ENCODE measurements around the gene ELOVL5. TPM values are rescaled to one million over a fixed set of nuclear protein-coding genes. Genes with fewer than 3 reads are reported as not detected.

Gene ELOVL5
- total and polyA plus RNA-seq, 2 experiments from 2014 or later: 83.3 to 180 TPM

- no peak for TF ChIP-seq REST (IDR thresholded peaks at IDR 0.05; ENCODE audit: unreplicated experiment)
- no peak for TF ChIP-seq POLR2AphosphoS5 (IDR thresholded peaks at IDR 0.05; ENCODE audit: low read depth)
- TF ChIP-seq CTCF (conservative IDR thresholded peaks at IDR 0.05; ENCODE audit: low read depth in 2 of 2): no peak
- no peak for TF ChIP-seq ETS1 (IDR thresholded peaks at IDR 0.05)
- TF ChIP-seq NANOG (IDR thresholded peaks at IDR 0.05; ENCODE audit: borderline replicate concordance): no peak
- no peak for TF ChIP-seq STAT1 (IDR thresholded peaks at IDR 0.05; ENCODE audit: unreplicated experiment)
- TF ChIP-seq EZH2 (IDR thresholded peaks at IDR 0.05; ENCODE audit: low read depth, unreplicated experiment): no peak
Observed at GRCh38 chr6:53250176-53251032, 98.3 kb downstream of the ELOVL5 start (continued).

- ATAC-seq: no peak
- Histone ChIP-seq H3K4me3 (no peak overlapping the region), H3K36me3 (ENCODE audit: insufficient read depth) (no peaks in the 10 kb centered on the region), H3K4me2 (no peak overlapping the region), H3F3A (replicated peaks; ENCODE audit: low read depth) (no peaks in the 10 kb centered on the region), H2AFZ (no peak overlapping the region), H4K20me1 (replicated peaks; ENCODE audit: insufficient read depth) (no peaks in the 10 kb centered on the region), H3K4me1 (ENCODE audit: insufficient read depth) (no peaks in the 10 kb centered on the region), H3K9me2 (ENCODE audit: insufficient read depth) (no peaks in the 10 kb centered on the region), H3K27me3 (ENCODE audit: insufficient read depth) (no peaks in the 10 kb centered on the region), H3K79me2 (replicated peaks; ENCODE audit: insufficient read depth) (no peaks in the 10 kb centered on the region), H3K27ac (ENCODE audit: low read depth) (no peak overlapping the region)
- Mint-ChIP-seq H3K4me3 (no peak overlapping the region), H3K27me3 (ENCODE audit: insufficient read depth, low read depth, poor library complexity) (no peaks in the 10 kb centered on the region), H3K9me3 (no peaks in the 10 kb centered on the region), H3K36me3 (ENCODE audit: low read depth) (no peaks in the 10 kb centered on the region), H3K4me1 (peaks cover 7% of the 10 kb centered on the region; the same call in 1 of the 3 replicates), H3K27ac (no peak overlapping the region)
- no peak for DNase-seq (ENCODE audit: low spot score)
- TF ChIP-seq REST (IDR thresholded peaks at IDR 0.05; ENCODE audit: unreplicated experiment) (no peak), NANOG (IDR thresholded peaks at IDR 0.05; ENCODE audit: borderline replicate concordance) (no peak), ZNF114 (CRISPR knock-in tag; IDR thresholded peaks at IDR 0.05) (no peak), EZH2 (IDR thresholded peaks at IDR 0.05; ENCODE audit: low read depth, unreplicated experiment) (no peak), STAT1 (IDR thresholded peaks at IDR 0.05; ENCODE audit: unreplicated experiment) (no peak), CTCF (conservative IDR thresholded peaks at IDR 0.05; ENCODE audit: low read depth in 2 of 2) (no peak), ETS1 (IDR thresholded peaks at IDR 0.05) (no peak), ZNF331 (CRISPR knock-in tag; IDR thresholded peaks at IDR 0.05; ENCODE audit: low read depth) (no peak), EZH2phosphoT487 (IDR thresholded peaks at IDR 0.05; ENCODE audit: unreplicated experiment) (no peak), JUNB (IDR thresholded peaks at IDR 0.05; ENCODE audit: unreplicated experiment) (no peak)
Observed at GRCh38 chr6:53246924-53247323, 101.8 kb downstream of the ELOVL5 start.

Measured in GM23338 (cell line).